GM19372 (cell line): ENCODE measurements around the gene PRSS12.
A peak's percentile ranks its signal among the peaks of the same experiment; 100 is the strongest.

Experiments used
- ATAC-seq: cut with Tn5 transposase; IDR thresholded peaks from one replicate; pipeline ENCODE4 v1.9.1; 2021; ENCODE audit warnings: mild to moderate bottlenecking, low read depth, moderate library complexity; ENCODE audit not compliant: unreplicated experiment

Gene PRSS12

DNA sequence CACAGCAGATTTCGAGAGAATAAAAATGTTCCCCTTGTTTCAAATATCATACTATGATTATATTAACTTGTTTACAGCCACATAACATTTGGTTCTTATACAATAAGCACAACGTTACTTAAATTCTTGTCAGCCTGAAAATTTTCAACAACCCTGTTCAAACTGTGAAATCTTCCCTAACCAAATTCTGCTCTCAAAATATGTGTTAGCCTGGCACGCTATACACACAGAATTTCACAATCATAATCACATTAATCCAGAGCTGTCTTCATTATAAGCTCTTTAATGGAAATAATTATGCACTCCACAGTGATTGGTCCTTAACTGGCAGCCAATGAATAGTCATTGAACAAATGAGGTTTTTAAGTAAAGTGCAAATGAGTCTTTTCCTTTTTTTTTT, 7.3 kb upstream of the PRSS12 start:
- no peak for ATAC-seq

DNA sequence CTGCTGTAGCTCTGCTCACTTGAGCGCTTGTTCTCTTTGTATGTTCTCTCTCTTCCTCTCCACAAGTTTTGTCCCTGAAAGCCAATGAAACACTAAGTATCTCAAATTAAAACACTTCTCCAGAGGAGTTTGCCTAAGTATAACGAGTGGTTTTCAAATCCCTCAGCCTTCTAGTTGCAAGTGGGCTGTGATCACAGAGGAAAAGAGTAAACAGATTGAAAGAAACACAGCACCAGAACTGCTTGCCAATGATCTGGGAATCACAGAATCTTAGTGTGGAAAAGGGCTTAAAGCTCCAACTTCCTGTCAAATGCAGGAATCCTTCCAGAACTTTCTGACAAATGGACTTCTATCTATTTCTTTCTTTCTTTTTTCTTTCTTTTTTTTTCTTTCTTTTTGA, 4.8 kb upstream of the PRSS12 start:
- ATAC-seq = no peak

DNA sequence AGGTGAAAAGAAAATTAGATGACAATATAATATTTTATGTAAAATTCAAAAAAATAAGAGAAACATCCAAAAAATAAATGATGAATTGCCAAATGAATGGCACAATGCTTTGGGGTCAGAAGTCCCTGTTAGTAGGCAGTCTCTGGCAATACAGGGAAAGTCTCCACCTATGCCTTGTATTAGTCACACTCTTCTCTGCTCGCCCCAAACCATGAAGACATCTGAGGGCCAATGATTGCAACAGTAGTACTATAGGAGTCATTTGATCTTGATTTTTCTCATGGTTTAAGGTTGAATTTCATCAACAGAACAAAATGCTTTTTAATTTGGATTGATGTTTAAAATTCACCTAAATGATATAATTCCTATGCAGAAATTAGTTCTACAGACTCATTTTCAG, 3.9 kb upstream of the PRSS12 start:
- no peak for ATAC-seq

DNA sequence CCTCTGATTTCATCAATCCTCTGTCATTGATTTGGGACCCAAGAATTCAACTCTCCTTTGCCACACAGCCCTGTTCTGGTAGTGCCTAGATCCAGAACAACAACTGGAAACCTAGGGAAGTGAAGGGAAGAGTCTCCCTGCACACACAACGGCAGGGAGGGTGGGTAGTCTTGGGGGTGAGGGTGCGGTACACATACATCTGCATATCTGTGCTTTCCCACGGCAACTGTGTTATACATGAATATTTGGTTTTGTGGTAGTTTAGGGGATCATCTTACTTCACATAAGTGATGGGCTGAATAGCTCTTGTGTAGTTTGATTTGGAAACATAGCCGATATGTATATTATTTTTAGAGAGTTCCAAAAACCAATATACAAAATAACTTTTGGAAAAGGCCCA, 3.3 kb upstream of the PRSS12 start:
- no peak for ATAC-seq

DNA sequence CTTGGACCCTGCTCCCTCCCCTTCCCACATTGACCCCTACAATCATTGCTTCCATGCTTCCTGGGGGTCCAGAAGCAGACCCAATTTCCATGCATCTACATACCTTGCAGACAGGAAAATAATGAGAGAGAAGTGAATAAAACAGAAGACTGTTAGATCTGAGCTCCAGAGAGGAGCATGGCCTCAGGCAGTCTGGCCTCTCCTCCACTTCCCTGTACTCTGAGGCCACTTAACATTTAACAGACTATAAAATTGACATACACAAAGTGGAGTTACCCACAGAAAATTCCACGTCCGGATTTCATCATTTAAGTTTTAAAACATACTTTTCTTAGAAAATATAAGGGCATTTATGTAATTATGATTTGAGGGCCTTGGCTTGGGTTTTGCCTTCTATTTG, 2.1 kb upstream of the PRSS12 start:
- ATAC-seq = no peak

DNA sequence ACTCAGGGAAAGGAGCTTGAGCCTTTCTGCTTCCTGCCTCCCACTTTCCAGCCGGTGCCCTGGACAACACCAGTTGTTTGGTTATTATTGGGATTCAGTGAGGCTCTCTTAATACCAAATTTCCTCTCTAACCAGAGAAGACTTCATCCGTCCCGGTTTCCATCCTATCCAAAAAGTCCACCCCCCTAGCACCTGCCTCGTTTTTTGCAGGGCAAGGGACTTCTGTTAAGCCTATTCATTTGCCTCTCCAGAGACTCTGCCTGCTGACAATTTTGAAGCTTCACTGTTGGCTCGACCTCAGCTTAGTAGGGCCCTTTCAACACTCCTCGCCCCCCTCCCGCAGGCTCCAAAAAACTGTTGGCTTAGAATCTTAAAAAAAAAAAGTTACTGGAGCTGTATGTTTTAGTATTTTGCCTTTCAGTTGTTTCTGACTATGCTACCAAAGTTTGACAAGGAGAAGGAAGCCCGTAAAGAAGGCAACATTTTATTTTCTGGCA, 779 bp upstream of the PRSS12 start:
- no peak for ATAC-seq

DNA sequence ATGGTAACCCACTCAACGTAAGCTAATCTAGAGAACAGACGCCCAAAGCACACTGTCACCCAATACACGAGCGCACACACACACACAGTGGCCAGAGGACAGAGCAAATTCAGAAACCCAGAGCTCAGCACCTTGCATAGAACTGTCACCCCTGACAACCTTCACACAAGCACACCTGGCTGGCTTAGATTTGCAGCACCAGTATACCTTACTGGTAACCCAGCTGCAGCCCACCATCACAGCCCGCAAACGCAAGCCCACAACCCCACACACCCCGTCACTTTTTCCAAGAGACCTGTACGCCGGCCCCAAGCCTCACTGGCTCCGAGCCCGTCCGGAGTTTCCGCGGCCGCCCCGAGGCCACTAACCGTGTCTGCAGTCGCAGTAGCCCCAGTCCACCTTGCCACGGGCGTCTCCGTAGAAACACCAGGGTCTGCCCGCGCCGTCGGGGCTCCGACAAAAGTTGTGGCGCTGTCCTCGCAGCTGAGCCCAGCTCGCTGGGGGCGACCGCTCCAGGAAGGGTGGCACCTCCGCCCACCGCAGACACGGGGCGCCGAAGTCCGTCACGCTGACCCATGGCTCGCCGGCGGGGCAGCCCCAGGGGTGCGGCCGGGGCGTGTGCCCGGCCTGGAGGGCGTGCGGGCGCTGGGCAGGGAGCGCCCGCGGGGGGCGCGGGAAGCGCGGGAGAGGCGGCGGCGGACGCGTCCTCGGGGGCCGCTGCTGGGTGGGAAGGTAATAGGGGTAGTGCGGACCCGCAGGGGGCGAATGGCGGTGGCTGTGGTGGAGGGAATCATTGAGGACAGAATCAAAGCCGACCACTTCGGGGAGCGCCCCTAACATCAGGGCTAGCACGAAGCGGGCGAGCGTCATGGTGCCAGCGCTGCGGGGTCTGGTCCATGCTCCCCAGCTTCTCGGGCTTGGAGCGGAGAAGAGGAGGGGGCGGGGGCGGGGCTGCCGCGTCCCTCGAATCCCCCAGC, 664 bp downstream of the PRSS12 start:
- peak; percentile 25 for ATAC-seq

DNA sequence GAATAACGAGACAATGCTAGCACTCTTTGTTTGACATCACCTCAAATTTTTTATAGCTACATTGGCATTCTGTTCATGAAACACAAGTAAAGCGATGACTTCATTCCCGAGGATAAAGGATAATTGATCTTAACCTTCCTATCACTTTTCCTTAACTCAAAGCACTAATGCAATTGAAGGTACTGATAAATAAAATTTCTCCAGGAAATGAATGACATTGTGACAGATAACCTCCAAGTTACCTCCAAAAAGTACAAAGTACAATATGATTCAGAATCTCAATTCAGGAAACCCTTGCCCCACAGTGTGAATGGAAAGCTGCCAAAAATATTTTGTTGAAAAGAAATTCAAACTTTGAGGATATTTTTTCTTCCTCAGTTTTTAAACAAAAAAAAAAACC, 1.8 kb downstream of the PRSS12 start:
- ATAC-seq = no peak

DNA sequence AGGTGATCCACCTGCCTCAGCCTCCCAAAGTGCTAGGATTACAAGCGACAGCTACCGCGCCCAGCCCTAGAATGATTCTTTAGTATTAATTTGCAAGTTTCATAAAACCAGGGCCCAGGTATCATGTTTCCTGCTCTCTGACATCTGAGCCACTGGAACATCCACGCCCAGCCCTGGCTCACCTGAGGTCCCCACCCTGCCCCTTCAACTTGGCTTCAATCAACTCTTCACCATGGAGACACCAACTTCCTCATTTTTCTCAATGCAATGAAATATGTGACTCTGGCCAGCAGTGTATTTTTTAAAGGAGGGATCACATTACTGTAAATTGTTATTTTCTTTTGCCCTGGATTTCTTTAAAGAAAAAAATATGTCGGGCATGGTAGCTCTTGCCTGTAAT, 3.9 kb downstream of the PRSS12 start:
- ATAC-seq = no peak

DNA sequence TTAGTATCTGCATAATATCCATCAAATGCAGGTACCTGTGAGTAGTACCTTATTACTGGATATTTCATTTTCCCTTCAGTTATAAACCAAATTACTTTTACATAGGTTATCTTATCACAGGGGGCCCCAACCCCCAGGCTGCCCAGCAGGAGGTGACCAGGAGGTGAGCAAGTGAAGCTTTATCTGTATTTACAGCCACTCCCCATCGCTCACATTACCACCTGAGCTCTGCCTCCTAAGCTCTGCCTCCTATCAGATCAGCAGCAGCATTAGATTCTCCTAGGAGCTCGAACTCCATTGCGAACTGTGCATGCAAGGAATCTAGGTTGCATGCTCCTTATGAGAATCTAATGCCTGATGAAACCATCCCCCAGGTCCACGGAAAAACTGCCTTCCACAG, 6.3 kb downstream of the PRSS12 start:
- no peak for ATAC-seq

DNA sequence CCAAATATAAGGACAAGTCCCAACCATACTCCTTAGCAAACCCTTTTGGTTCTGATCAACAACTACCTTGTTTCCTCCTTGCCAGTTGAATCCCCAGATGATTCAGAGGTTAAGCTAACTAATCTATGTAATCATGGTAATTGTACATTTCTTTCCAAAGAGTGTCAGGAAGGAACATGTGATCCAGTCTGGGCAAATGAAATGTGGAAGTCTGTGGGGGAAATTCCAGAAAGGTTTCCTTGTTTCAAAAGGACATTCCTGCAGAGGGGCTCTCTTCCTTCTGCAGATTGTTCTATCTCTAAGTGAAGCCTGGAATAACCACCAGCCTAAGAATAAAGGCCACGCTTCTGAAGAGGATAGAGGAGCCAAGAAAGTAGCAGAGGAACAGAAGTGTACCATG, 7.0 kb downstream of the PRSS12 start:
- ATAC-seq = no peak

DNA sequence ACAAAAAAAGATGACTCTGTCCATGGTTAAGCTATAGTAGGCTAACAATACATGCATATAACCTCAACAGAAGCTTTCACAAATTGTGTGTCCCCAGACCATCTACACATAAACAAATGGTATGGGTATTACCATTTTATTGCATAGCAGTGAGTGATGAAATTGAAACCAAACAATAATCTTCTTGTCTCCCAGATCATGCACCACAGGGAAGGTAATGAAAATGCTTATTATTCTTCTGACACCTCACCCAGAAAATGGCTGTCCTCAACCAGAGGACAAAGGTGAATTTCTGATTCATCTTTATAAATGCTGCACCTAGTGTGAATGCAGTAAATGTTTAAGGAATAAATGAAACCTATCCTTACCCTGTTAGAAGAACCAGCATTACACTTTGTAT, 8.0 kb downstream of the PRSS12 start:
- no peak for ATAC-seq

DNA sequence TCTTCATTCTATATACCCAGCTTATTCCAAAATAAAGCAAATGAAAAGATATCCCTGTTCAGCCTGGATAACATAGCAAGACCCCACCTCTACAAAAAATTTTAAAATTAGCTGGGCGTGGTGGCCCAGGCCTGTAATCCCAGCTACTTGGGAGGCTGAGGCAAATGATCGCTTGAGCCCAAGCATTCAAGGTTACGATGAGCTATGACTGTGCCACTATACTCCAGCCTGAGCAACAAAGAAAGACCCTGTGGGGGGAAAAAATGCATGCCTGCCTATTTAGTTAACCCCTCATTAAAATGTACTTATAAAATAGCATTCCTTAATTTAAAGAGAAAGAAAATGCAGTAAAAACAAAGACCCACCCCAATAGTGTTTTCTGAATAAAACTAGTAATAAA, 9.3 kb downstream of the PRSS12 start:
- ATAC-seq = no peak

DNA sequence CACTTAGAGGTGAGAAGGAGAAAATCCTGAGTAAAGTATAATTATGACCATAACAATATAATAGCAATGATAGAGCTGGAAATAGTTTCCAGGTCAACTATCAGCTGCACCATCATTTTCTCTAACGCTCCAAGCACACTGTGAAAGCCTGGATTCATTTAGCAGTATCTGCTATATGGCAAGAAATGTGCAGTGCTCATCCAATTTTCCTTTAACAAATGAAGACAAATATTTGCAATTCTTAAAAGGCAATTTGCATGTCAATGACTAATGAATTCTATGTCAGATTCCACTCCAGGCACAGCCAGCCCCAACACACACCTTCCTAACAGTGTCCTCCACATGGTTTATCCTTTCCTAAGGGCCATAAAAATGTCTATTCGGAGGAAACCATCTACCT, 12.7 kb downstream of the PRSS12 start:
- ATAC-seq = no peak

DNA sequence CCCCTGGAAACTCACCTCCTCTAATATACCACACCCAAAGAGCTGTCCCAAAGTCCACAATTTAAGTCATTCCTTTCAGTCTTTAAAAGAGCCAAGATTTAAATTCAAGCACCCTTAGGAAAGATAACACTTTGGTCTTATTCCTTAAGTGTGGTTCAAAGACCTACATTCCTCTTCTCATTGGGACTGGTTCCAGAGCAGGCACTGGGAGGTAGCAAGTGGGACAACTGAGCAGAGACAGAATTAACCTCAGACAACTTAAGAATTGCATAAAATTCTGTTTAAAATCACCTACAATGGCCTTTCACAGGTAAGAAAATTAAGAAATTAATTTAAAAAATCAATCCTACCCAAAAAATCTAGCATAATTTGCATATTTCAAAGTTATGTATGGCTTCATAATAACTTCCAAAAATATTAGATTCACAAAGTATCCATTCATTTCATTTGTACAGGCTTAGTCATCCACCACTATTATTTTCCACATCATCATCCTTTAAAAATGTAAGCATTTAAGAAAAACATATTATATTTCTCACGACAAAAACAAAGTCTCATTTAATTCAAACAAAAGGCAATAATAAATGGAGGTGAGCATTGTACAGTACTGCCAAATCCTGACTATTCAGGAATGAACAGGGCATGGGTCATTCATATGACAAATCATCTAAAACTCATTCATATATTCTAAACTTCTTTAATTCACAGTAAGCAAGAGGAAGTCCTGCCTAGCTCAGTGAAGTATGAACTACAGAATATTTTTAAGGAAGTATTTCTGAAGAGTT, 13.6 kb downstream of the PRSS12 start:
- ATAC-seq = no peak

DNA sequence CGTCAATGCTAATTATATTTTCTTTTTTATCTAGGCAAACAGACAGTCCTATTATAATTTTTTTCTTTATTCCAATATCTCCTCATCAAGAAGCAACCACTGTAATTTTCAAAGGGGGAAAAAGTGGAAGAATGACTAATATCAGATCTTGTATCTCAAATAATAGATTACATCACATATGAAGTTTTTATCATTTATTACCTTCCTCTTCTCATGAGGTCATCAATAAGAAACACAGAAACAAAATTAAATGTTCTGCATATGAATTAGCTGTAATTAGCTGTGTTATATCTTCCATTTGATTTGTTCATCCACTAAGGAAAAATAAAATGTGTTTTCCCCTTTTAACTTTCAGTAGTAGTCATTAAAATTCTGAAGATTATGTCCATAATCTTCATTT, 14.3 kb downstream of the PRSS12 start:
- ATAC-seq = no peak

DNA sequence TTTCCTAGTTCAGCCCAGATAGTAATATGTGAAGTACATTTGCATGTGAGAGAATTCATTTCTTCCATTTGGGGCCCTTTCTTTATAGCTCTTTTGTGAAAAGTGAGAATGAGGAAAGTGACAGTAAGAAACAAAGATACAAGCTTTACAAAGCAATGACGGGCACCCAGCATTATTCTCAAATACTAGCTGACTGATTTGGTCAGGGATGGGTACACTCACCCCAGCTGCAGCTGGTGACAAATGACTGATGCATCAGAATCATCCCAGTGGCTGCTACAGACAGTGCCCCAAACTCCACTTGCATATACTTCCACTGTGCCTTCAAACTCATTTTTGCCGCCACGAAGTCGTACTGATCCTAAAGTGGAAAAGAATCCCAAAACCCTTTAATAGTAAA, 14.8 kb downstream of the PRSS12 start:
- ATAC-seq = no peak

DNA sequence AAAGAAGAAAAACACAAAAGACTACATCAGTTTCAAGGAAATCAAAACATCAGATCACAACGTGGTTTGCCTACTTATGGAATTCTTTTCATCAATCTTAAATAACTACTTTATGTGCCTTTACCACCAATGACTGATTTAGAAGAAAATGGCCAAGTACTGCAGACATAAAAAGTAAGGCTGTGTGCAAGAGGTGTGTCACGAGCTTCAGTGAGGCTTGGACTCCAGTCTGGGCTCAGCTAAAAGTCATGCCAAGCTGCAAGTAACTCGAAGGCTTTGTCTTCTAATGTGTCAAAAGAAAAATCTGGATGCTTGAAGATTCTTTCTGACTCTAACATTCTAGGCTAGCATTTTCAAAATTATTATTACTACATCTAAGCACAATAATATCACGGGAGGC, 17.0 kb downstream of the PRSS12 start:
- ATAC-seq = no peak

DNA sequence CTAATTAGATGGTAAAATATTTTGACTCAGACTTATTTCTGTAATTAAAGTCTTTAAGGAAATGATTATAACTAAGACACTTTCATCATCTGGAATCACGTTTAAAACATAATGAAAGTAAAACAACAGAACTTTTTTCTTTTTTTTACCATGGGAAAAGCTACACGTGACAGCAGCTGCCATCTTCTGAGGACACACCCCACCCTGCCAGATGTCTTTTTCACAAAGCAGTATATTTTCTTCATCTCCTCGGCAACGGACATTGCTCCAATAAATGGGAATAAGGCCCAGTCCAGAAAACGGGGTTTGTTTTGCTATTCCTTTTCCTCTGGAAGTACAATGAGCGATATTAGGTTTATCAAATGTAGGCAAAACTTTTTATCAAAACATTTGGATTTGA, 17.5 kb downstream of the PRSS12 start:
- no peak for ATAC-seq

DNA sequence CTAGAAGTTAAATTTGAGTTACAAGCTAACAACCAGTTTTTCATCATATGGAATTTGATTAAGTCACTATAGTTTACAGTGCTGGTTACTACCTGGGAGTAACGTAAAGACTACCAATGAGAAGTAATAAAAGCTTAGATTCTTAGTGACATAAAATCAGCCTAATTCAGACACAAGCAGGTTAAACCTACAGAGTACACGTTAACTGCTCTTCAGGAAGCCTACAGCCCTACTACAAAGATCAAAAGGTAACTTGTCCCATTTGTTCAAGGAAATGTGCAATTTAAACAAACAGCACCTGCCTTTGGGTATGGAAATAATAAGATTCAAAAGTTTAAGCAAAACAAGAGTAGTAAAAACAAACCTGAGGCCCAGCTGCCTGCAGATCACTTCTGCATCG, 21.5 kb downstream of the PRSS12 start:
- ATAC-seq = no peak

DNA sequence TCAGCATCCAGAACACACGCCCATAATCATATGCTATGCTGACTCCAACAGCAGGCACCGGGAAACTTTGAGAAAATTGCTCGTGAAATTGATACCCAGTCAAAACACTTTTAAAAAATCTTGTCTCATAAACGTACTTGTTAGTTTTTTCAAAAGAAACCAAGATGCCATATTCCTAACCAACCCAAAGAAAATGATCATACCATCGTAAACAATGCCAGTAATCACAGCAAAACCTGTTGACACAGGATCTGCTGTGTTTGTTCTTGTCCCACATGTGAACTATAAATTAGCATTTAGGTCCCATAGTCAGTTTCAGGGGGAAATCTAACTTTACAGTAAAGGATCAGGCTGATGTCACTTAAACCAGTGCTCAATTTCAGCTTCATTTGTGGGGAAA, 23.0 kb downstream of the PRSS12 start:
- ATAC-seq = no peak
